ENCODE data around the gene RINL. TPM values are rescaled to one million over a fixed set of nuclear protein-coding genes. Genes with fewer than 3 reads are reported as not detected.
A peak's percentile ranks its signal among the peaks of the same experiment; 100 is the strongest.

Gene RINL
- total RNA-seq: 3.7 TPM

DNA sequence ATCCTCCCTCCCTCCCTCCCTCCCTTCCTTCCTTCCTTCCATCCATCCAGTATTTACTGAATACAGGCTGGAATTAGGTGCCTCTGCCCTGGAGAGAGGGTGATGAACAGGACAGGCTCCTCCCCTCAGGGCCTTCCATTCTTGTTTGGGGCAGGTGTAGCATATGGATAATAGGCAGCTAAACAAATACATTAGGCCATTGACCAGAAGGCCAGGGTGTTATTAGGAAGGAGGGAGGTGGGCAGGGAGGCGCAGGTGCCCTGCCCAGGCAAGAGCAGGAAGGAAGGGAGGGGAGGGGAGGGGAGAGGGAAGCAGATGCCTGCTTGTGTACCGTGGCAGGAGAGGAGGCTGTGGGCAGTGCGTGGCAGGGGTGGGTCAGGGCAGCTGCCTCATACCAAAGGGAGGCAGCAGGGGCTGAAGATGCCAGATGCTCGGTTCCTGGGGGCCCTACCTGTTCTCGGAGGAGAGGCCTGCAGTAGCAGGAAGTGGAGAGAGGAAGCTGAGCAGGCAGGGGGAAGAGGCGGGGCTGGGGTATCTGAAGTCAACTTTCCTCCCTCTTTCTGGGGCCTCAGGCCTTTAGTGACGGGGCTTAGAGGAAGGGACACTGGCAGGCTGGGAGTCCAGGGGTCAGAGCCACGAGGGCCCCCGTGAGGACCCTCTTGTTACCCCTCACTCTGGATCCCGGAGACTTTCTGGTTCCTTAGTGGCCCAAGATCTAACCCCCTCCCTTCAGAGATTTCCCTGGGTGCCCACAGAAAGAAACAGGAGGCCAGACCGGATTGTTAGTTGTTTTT is at the start of gene RINL:
Gene RINL, minus strand, starts transcription at position 495 of the 794 bp plus-strand sequence. CDS start 1,533 bp downstream, outside the sequence.
- Histone ChIP-seq H3K4me1 (ENCODE audit: control insufficient read depth in 3 of 3, insufficient read depth in 3 of 3, low read length in 3 of 3) (peaks cover 4 to 5% (median 5%) of the 10 kb centered on the region in 3 donors), H3K9me3 (ENCODE audit: control insufficient read depth in 3 of 3, low read length in 3 of 3) (no peaks in the 10 kb centered on the region), H3K27ac (ENCODE audit: low read depth, low read length) (no peak within 1 kb of the TSS), H3K4me3 (ENCODE audit: low read length in 3 of 3) (no peak within 1 kb of the TSS), H3K9ac (ENCODE audit: low read depth in 1 of 3, low read length in 3 of 3) (peak within 1 kb of the TSS in 1 of 3 donors; percentile 25), H3K36me3 (ENCODE audit: control insufficient read depth in 3 of 3, insufficient read depth in 3 of 3, low read length in 3 of 3) (peaks cover 21 to 25% (median 24%) of the 10 kb centered on the region in 3 donors), H3K27me3 (ENCODE audit: control insufficient read depth in 3 of 3, insufficient read depth in 3 of 3, low read length in 3 of 3) (no peaks in the 10 kb centered on the region)

- H3K9ac ChIP-seq (ENCODE audit: low read depth in 1 of 3, low read length in 3 of 3): no peak overlapping the region
- H3K9me3 ChIP-seq (ENCODE audit: control insufficient read depth in 3 of 3, low read length in 3 of 3): no peaks in the 10 kb centered on the region
- no peak overlapping the region for H3K27ac ChIP-seq (ENCODE audit: low read depth, low read length)
- no peaks in the 10 kb centered on the region for H3K27me3 ChIP-seq (ENCODE audit: control insufficient read depth in 3 of 3, insufficient read depth in 3 of 3, low read length in 3 of 3)
- no peak overlapping the region for H3K4me3 ChIP-seq (ENCODE audit: low read length in 3 of 3)
- H3K4me1 ChIP-seq (ENCODE audit: control insufficient read depth in 3 of 3, insufficient read depth in 3 of 3, low read length in 3 of 3): peaks cover 0 to under 1% (median 0%) of the 10 kb centered on the region in 3 donors
- H3K36me3 ChIP-seq (ENCODE audit: control insufficient read depth in 3 of 3, insufficient read depth in 3 of 3, low read length in 3 of 3): peaks cover 15 to 27% (median 25%) of the 10 kb centered on the region in 3 donors
Observed at GRCh38 chr19:38924388-38924787, 46.3 kb upstream of the RINL start.

- Histone ChIP-seq H3K9me3 (ENCODE audit: control insufficient read depth in 3 of 3, low read length in 3 of 3) (no peaks in the 10 kb centered on the region), H3K27ac (ENCODE audit: low read depth, low read length) (no peak overlapping the region), H3K27me3 (ENCODE audit: control insufficient read depth in 3 of 3, insufficient read depth in 3 of 3, low read length in 3 of 3) (no peaks in the 10 kb centered on the region), H3K36me3 (ENCODE audit: control insufficient read depth in 3 of 3, insufficient read depth in 3 of 3, low read length in 3 of 3) (peaks cover 15 to 27% (median 26%) of the 10 kb centered on the region in 3 donors), H3K4me3 (ENCODE audit: low read length in 3 of 3) (no peak overlapping the region), H3K9ac (ENCODE audit: low read depth in 1 of 3, low read length in 3 of 3) (no peak overlapping the region), H3K4me1 (ENCODE audit: control insufficient read depth in 3 of 3, insufficient read depth in 3 of 3, low read length in 3 of 3) (no peaks in the 10 kb centered on the region)
Observed at GRCh38 chr19:38922482-38922881, 44.4 kb upstream of the RINL start.

- no peaks in the 10 kb centered on the region for H3K9me3 ChIP-seq (ENCODE audit: control insufficient read depth in 3 of 3, low read length in 3 of 3)
- no peaks in the 10 kb centered on the region for H3K4me1 ChIP-seq (ENCODE audit: control insufficient read depth in 3 of 3, insufficient read depth in 3 of 3, low read length in 3 of 3)
- no peak overlapping the region for H3K27ac ChIP-seq (ENCODE audit: low read depth, low read length)
- no peak overlapping the region for H3K4me3 ChIP-seq (ENCODE audit: low read length in 3 of 3)
- no peak overlapping the region for H3K9ac ChIP-seq (ENCODE audit: low read depth in 1 of 3, low read length in 3 of 3)
- H3K36me3 ChIP-seq (ENCODE audit: control insufficient read depth in 3 of 3, insufficient read depth in 3 of 3, low read length in 3 of 3): peaks cover 15 to 27% (median 26%) of the 10 kb centered on the region in 3 donors
- no peaks in the 10 kb centered on the region for H3K27me3 ChIP-seq (ENCODE audit: control insufficient read depth in 3 of 3, insufficient read depth in 3 of 3, low read length in 3 of 3)
Observed at GRCh38 chr19:38921420-38922274, 43.6 kb upstream of the RINL start.

GRCh38 chr19:38920602-38921419 is 42.7 kb upstream of the RINL start:
- Histone ChIP-seq H3K36me3 (ENCODE audit: control insufficient read depth in 3 of 3, insufficient read depth in 3 of 3, low read length in 3 of 3) (peaks cover 15 to 23% (median 22%) of the 10 kb centered on the region in 3 donors), H3K27ac (ENCODE audit: low read depth, low read length) (no peak overlapping the region), H3K4me1 (ENCODE audit: control insufficient read depth in 3 of 3, insufficient read depth in 3 of 3, low read length in 3 of 3) (no peaks in the 10 kb centered on the region), H3K27me3 (ENCODE audit: control insufficient read depth in 3 of 3, insufficient read depth in 3 of 3, low read length in 3 of 3) (no peaks in the 10 kb centered on the region), H3K9ac (ENCODE audit: low read depth in 1 of 3, low read length in 3 of 3) (no peak overlapping the region), H3K4me3 (ENCODE audit: low read length in 3 of 3) (no peak overlapping the region), H3K9me3 (ENCODE audit: control insufficient read depth in 3 of 3, low read length in 3 of 3) (no peaks in the 10 kb centered on the region)

DNA sequence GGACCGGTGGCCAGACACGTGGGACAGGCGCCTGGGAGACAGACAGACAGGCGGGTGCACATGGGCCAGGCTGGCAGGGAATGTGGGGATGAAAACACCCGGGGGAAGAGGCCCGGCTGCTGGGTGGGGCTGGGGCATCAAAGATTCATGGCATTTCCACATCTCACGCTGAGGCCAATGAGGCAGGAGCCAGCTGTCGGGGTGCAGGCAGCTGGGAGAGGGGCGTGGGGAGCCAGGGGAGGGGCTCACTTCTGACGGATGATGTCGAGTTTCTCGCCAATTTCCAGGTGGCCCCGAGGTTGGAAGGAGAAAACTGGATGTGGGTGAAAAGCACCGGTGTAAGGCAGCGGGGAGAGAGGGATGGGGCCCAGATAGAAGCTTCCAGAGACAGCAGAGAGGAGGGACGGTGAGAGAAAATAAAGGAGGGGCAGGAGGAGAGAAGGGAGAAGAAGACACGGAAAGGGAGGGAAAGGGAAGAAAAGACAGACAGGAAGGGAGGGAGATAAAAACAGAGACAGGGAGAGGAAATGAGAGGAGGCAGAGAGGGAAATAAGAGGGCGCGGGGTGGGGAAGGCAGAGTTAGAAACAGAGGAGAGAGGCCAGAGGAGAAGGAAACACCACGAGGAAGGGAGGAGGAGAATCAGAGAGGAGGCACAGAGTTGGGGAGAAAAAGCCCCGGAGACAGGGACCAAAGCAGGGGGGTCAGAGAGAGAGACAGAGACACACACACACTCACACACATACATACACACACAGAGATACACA is 41.9 kb upstream of the RINL start:
- H3K27me3 ChIP-seq (ENCODE audit: control insufficient read depth in 3 of 3, insufficient read depth in 3 of 3, low read length in 3 of 3): no peaks in the 10 kb centered on the region
- H3K4me1 ChIP-seq (ENCODE audit: control insufficient read depth in 3 of 3, insufficient read depth in 3 of 3, low read length in 3 of 3): no peaks in the 10 kb centered on the region
- peaks cover 17 to 25% (median 19%) of the 10 kb centered on the region in 3 donors for H3K36me3 ChIP-seq (ENCODE audit: control insufficient read depth in 3 of 3, insufficient read depth in 3 of 3, low read length in 3 of 3)
- no peaks in the 10 kb centered on the region for H3K9me3 ChIP-seq (ENCODE audit: control insufficient read depth in 3 of 3, low read length in 3 of 3)
- H3K4me3 ChIP-seq (ENCODE audit: low read length in 3 of 3): no peak overlapping the region
- no peak overlapping the region for H3K9ac ChIP-seq (ENCODE audit: low read depth in 1 of 3, low read length in 3 of 3)
- no peak overlapping the region for H3K27ac ChIP-seq (ENCODE audit: low read depth, low read length)

DNA sequence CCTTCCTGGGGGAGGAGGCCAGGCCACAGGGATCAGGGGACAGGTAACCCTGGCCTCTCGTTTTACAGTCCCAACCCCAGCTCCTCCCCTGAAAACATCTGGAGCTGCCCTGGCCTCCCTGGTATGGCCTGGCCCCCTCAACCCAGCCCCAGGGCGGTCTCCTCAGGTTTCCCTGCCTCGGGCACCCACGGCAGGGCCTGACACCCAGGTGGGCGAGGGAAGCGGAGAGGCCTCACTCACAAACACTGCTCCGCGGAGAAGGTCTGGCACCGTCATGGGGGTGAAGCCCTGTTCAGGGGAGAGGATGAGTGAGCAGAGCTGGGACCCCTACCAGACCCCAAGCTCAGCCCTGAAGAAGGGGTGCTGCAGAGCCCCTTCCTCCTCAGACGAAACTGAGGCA is 40.5 kb upstream of the RINL start:
- Histone ChIP-seq H3K4me3 (ENCODE audit: low read length in 3 of 3) (no peak overlapping the region), H3K27ac (ENCODE audit: low read depth, low read length) (no peak overlapping the region), H3K9me3 (ENCODE audit: control insufficient read depth in 3 of 3, low read length in 3 of 3) (no peaks in the 10 kb centered on the region), H3K36me3 (ENCODE audit: control insufficient read depth in 3 of 3, insufficient read depth in 3 of 3, low read length in 3 of 3) (peaks cover 10 to 16% (median 12%) of the 10 kb centered on the region in 3 donors), H3K27me3 (ENCODE audit: control insufficient read depth in 3 of 3, insufficient read depth in 3 of 3, low read length in 3 of 3) (no peaks in the 10 kb centered on the region), H3K9ac (ENCODE audit: low read depth in 1 of 3, low read length in 3 of 3) (no peak overlapping the region), H3K4me1 (ENCODE audit: control insufficient read depth in 3 of 3, insufficient read depth in 3 of 3, low read length in 3 of 3) (no peaks in the 10 kb centered on the region)

DNA sequence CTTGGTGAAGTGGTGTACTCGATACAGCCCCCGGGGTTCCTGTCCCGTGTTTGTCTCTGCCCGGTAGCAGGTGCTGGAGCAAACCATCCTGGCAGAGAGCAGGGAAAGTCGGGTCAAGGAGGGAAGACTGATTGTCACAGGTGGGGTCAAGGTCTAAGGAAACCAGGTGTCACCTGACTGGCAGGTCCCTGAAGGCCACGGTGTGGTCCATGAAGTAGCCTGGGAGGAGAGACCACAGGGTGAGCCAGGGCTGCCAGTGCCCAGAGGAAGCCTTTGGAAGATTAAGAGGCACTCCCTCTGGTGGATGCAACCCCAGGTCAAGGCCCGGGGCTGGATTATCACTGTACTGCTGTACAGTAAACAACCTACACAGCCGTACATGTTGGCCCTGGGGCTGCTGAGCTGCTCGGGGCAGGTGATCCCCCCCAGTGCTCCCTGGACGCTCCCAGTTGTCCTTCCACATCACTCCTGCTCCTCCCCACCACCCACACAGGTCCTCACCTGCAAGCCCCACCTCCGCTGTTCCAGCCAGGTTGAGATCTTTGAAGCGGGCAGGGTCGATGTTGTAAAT is 39.9 kb upstream of the RINL start:
- H3K4me1 ChIP-seq (ENCODE audit: control insufficient read depth in 3 of 3, insufficient read depth in 3 of 3, low read length in 3 of 3): no peaks in the 10 kb centered on the region
- no peaks in the 10 kb centered on the region for H3K9me3 ChIP-seq (ENCODE audit: control insufficient read depth in 3 of 3, low read length in 3 of 3)
- no peak overlapping the region for H3K4me3 ChIP-seq (ENCODE audit: low read length in 3 of 3)
- peak overlapping the region in 1 of 3 donors; percentile 8 for H3K9ac ChIP-seq (ENCODE audit: low read depth in 1 of 3, low read length in 3 of 3)
- no peak overlapping the region for H3K27ac ChIP-seq (ENCODE audit: low read depth, low read length)
- H3K36me3 ChIP-seq (ENCODE audit: control insufficient read depth in 3 of 3, insufficient read depth in 3 of 3, low read length in 3 of 3): peaks cover 10 to 16% (median 12%) of the 10 kb centered on the region in 3 donors
- H3K27me3 ChIP-seq (ENCODE audit: control insufficient read depth in 3 of 3, insufficient read depth in 3 of 3, low read length in 3 of 3): no peaks in the 10 kb centered on the region

- Histone ChIP-seq H3K9me3 (ENCODE audit: control insufficient read depth in 3 of 3, low read length in 3 of 3) (no peaks in the 10 kb centered on the region), H3K9ac (ENCODE audit: low read depth in 1 of 3, low read length in 3 of 3) (peak overlapping the region in 1 of 3 donors; percentile 45), H3K4me3 (ENCODE audit: low read length in 3 of 3) (no peak overlapping the region), H3K27me3 (ENCODE audit: control insufficient read depth in 3 of 3, insufficient read depth in 3 of 3, low read length in 3 of 3) (no peaks in the 10 kb centered on the region), H3K4me1 (ENCODE audit: control insufficient read depth in 3 of 3, insufficient read depth in 3 of 3, low read length in 3 of 3) (no peaks in the 10 kb centered on the region), H3K36me3 (ENCODE audit: control insufficient read depth in 3 of 3, insufficient read depth in 3 of 3, low read length in 3 of 3) (peaks cover 10 to 16% (median 10%) of the 10 kb centered on the region in 3 donors), H3K27ac (ENCODE audit: low read depth, low read length) (no peak overlapping the region)
Observed at GRCh38 chr19:38917516-38917915, 39.4 kb upstream of the RINL start.

Data from skeletal muscle tissue (tissue), 4 donors.